GM18868 (cell line): ENCODE measurements around the gene CACNG5.
"Not testable (repeated sequence)": the region's sequence is repeated elsewhere in the genome, so short reads cannot be mapped to it uniquely, and the experiment has no call there.

ENCODE experiments used
- ATAC-seq: cut with Tn5 transposase; IDR thresholded peaks from one replicate; pipeline ENCODE4 v1.9.1; 2021; ENCODE audit warnings: mild to moderate bottlenecking, moderate library complexity; ENCODE audit not compliant: unreplicated experiment

Gene CACNG5

DNA sequence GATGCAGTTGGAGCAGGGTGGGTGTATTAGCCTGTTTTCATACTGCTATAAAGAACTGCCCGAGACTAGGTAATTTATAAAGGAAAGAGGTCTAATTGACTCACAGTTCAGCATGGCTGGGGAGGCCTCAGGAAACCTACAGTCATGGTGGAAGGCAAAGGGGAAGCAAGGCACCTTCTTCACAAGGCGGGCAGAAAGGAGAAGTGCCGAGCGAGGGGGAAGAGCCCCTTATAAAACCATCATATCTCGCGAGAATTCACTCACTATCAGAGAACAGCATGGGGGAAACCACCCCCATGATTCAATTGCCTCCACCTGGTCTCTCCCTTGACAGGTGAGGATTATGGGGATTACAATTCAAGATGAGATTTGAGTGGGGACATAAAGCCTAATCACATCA lies 68.4 kb downstream of the CACNG5 start:
- not testable (repeated sequence) for ATAC-seq

DNA sequence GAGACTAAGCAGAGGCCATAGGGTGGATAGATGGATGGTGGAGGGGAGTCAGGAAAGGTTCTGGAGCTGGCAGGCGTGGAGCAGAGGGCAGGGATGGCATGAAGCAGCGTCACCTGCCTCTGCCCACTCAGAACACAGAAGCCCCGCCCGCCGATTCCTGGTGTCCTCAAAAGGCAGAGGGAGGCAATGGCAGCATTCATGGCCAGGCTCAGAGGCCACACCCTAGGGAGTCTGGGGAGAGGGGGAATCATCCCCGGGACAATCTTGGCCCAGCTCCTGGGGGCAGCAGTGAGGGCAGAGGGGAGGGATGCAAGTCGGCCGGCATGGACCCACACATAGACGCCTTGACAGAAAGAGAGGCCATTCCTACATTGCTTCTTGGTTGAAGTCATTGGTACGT lies 68.9 kb downstream of the CACNG5 start:
- no peak for ATAC-seq

DNA sequence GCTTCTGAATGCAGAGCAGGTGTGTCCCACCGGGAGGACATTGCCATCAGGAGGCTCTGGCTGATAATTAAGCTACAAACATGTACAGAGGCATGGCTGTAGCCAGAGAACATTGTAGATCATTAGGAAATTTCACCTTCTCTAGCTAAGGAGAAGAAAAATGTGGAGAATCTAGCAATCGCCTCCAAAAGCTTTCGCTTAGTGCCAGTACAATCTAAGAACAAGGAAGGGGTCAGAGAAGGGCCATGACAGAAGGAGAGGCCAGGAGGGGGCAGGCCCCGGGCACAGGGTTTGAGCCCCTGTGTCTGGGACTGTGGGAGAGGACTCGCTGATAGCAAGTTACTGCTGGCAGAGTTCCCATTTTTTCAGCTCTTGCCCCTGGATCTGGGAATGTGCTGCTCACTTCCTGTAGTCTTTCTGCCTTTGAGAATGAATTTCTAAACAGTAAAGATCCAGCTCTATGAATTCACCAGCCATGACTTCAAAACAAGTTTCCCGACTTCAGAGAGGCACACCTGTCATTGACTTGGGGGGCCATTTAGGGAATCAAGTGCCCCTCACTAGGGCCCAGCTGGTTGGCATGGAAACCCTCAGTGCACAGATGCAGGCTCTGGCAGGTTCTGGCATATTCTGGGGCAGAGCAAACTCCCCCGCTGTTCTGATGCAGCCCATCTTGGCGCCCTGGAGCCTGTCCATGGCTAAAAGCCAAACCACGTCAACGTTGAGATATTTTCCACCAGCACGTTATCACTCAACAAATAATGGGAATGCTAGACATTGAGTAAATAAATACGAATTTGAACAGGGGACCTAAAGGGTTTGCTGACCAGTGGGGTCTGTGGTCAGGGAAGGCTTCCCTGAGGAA lies 70.1 kb downstream of the CACNG5 start:
- ATAC-seq = no peak

DNA sequence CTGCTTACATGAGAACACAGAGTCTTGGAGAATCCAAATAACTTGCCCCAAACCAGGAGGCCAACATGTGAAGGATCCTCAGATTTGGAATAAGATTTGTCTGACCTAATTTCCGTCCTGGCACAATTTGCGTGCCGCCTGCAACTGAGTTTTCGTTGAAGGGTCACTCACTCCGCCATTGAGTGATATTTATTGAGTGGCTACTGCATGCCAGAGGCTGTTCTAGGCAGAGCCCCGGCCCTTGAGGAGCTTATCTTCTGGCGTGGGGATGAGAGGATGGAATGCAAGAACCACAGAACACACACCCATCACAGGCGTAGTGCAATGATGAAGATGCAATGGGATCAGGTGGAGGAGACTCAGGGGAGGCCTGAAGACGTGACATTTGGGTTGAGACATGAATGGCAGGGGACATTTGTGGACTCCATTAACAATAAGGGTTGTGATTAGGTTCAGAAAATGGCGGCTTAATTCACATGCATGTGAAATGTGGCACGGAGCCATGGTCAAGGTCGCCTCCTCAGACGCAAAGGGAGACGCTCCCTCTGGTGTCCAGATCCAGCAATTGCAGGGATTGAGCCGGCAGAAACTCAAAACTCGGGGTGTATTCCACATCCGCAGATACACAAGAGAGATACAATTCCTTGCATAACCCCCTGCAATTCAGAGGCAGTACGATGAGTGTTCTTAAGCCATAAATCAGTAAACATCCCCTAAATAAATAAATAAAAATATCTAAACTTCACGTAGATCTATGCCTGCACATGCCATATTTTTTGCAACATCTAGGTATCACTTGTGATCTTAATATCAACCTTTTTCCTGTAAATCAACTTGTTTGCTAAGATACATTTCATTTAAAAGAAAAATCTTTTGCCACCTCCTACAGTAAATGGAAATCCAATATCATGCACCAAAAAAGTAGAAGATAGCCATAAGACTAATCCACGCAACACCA lies 71.7 kb downstream of the CACNG5 start:
- no peak for ATAC-seq

- no peak for ATAC-seq
Measured at GRCh38 chr17:66909804-66910373, 75.0 kb downstream of the CACNG5 start.

DNA sequence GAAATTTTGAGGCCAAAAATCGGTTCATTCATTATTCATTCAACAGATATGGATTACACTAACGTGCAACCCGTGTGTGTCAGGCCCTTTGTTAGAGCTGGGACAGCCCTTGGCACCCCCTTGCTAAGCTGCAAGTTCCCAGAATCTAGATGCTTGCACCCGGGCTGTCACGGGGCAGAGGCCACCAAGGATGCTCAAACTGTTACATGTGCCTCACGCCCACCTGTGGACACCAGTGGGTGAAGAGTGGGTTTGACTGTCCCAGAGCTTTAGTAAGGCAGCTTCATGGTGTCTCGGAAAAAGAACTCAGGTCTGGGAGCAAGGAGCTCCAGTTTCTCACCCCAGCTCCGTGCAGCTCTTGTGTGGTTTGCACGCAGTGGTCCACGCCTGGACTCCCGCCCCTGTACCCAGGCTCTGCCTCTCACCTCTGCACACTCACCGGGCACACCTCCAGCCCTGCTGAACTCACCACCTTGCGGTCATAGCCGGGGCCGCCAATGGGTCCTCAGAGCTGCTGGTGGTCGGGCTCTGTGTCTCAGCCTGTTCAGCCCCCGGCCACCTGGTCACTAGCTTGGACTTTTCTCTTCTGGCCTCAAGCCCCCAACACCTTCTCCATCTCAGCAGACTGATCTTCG lies 75.9 kb downstream of the CACNG5 start:
- ATAC-seq = no peak

DNA sequence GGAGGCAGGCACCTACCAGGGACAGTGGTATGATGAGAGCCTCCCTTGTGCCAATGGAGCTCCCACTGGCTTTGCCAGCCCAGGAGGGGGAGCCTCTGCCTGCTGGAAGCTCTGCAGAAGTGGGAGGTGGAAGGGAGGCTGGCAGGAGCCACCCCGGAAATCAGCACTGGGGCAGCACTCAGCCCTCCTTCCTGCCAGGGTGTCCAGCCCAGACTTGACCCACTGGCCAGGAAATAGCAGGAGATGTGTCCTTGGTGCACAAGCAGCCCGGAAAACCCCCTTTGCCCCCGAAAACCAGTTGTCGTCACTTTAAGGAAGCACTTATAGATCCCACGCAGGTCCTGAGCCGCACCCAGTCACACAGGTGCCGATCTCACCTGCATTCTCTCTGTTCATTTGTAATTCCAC lies 80.3 kb downstream of the CACNG5 start:
- ATAC-seq = no peak

GRCh38 chr17:66915792-66916191 lies 80.9 kb downstream of the CACNG5 start:
- ATAC-seq = no peak

DNA sequence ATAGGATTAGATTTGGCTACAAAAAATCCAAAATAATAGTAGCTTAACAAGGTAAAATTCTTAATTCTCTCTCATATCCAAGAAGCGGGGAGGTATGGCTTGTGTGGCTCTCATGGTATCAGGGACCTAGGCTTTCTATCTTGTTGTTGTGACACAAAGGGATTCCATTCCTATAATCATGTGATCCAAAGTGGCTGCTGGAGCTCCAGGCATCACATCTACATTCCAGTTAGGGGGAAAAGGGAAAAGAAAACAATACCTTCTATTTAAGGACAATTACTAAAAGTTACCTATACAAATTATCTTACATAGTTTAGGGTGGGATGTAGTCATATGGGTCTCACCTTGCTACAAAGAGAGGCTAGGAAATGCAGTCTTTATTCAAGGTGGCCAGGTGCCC lies 82.0 kb downstream of the CACNG5 start:
- ATAC-seq = no peak

GRCh38 chr17:66918896-66919295 lies 84.0 kb downstream of the CACNG5 start:
- no peak for ATAC-seq

- no peak for ATAC-seq
Measured at GRCh38 chr17:66920435-66920834, 85.5 kb downstream of the CACNG5 start.

GRCh38 chr17:66920950-66921349 lies 86.0 kb downstream of the CACNG5 start:
- no peak for ATAC-seq

GRCh38 chr17:66923886-66924285 lies 89.0 kb downstream of the CACNG5 start:
- no peak for ATAC-seq

DNA sequence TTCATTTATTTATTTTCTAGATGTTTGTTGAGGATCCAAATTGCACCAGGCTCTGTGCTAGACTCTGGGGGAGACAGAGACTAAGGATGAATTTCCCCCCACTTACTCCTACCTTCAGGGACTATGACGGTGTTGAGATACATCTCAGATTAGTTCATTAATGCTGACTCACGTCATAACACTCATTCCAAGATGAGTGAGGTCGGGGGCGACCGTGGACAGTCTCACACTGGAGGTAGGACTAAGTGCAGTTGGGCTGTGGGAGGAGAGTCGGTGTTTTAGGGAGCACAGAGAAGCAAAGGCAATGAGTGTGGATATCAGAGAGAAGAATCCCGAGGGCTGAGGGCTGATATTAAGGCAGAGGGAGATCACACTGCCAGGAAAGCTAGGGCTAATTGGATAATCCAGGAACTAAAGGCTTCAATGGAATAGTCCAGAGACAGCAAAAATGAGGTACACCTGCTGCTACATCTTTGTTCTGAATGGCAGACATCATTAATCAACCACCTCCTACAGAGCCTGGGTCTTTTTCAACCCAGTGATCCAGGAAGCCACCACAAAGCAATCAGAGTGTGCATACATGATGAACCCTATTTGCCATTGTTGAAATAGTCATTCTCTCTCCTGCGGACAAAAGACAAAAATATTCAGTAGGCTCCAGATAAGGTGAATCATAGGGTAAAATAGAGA lies 91.0 kb downstream of the CACNG5 start:
- ATAC-seq = no peak

- no peak for ATAC-seq
Measured at GRCh38 chr17:66928949-66929348, 94.0 kb downstream of the CACNG5 start.

- ATAC-seq = no peak
Measured at GRCh38 chr17:66929591-66929990, 94.7 kb downstream of the CACNG5 start.

DNA sequence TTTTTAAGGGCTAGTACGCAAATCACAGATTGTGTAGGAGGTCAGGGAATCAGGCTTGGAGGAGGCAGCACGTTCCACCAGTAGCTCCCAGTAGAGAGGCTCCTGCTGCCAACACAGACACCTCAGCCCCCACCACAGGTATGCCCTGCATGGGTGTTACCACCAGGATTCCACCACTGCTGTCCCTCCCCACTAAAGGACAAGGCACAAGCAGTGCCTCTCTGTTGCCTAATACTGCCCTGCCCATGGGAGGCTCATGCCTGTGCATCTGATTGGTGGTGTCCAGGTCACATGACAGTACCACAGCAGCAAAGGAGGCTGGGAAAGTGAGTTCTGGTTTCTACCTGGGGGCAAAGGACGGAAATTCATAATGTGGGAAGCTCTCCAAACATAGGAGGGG lies 96.0 kb downstream of the CACNG5 start:
- no peak for ATAC-seq

DNA sequence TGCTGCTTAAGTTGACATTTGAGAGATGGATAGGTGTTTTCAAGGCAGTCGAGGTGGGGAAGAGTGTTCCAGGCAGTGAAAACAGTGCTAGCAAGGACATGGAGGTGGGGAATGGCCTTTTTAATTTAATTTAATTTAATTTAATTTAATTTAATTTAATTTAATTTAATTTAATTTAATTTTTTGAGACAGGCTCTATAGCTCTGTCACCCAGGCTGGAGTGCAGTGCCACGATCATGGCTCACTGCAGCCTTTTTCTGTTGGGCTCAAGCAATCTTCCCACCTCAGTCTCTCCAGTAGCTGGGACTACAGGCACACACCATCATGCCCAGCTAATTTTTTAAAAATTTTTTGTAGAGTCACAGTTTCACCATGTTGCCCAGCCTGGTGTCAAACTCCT lies 97.4 kb downstream of the CACNG5 start:
- ATAC-seq = no peak

DNA sequence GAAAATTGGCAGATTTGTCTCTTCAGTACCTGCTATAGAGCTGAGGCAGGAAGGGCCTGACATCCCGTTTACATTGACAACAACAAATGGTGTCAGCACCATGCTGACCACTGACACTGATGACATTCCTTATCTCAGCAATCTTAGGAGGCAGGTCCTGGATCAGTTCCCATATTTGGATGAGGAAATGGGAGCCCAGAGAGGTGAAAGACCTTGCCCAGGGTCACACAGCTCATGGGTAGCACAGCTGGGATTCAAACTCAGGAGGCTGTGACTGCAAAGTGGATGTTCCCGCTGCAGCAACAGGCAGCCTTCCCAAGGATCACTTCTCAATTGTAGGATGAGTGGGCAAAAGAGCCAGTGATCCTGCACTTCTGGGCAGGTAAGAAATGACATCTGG lies 99.1 kb downstream of the CACNG5 start:
- no peak for ATAC-seq
